ENCODE results near the gene NR5A2.

Gene NR5A2

GRCh38 chr1:200146100-200146499 is 118.6 kb downstream of the NR5A2 start:
- no peak for TF ChIP-seq CTCF (IDR thresholded peaks at IDR 0.05; ENCODE audit: control insufficient read depth, extremely low read depth, insufficient read depth)
- no peak for DNase-seq (ENCODE audit: low read depth)
- no peak overlapping the region for H3K4me3 ChIP-seq (ENCODE audit: low read depth, low read length)

- H3K4me3 ChIP-seq (ENCODE audit: low read depth, low read length): no peak overlapping the region
- TF ChIP-seq CTCF (IDR thresholded peaks at IDR 0.05; ENCODE audit: control insufficient read depth, extremely low read depth, insufficient read depth): no peak
- no peak for DNase-seq (ENCODE audit: low read depth)
Measured at GRCh38 chr1:200147094-200147493, 119.6 kb downstream of the NR5A2 start.

DNA sequence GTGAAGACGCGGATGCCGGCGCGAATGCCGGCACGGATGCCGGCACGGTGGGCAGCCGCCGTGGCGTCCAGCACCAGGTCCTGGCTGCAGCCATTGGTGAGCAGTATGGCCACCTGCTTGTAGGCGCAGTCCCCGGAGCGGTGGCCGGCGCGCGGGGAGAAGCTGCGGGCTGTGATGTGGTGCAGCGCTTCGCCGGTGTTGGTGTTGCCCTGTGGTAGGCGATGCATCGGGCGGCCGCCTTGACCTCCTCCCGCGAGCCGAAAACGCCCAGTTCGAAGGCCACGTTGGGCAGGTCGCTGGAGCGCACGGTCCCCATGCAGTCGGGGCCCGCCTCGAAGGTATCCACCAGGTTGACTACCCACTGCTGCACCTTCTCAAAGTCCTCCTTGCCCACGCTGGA is 120.2 kb downstream of the NR5A2 start:
- TF ChIP-seq CTCF (IDR thresholded peaks at IDR 0.05; ENCODE audit: control insufficient read depth, extremely low read depth, insufficient read depth): no peak
- H3K4me3 ChIP-seq (ENCODE audit: low read depth, low read length): no peak overlapping the region
- DNase-seq (ENCODE audit: low read depth): no peak

DNA sequence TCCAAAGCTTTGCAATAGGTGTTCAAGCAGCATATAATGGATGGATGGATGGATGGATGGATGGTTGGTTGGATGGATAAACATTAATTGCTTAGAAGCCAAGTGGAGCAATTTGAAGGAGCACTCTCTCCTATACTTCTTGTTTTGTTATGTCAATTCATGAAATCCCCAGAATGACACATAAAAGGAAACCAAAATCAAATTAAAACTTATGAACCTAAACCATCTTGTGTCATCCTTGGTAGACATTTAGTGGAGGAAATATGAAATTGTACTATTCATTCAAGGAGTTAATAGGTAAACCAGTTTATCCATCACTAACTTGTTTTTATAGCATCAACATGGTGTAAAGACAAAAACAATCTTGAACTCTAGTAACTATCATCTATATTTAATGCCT is 122.5 kb downstream of the NR5A2 start:
- TF ChIP-seq CTCF (IDR thresholded peaks at IDR 0.05; ENCODE audit: control insufficient read depth, extremely low read depth, insufficient read depth): no peak
- H3K4me3 ChIP-seq (ENCODE audit: low read depth, low read length): no peak overlapping the region
- no peak for DNase-seq (ENCODE audit: low read depth)

- no peak for TF ChIP-seq CTCF (IDR thresholded peaks at IDR 0.05; ENCODE audit: control insufficient read depth, extremely low read depth, insufficient read depth)
Measured at GRCh38 chr1:200150721-200151120, 123.2 kb downstream of the NR5A2 start.

GRCh38 chr1:200152336-200152735 is 124.8 kb downstream of the NR5A2 start:
- no peak for TF ChIP-seq CTCF (IDR thresholded peaks at IDR 0.05; ENCODE audit: control insufficient read depth, extremely low read depth, insufficient read depth)
- no peak for DNase-seq (ENCODE audit: low read depth)
- no peak overlapping the region for H3K4me3 ChIP-seq (ENCODE audit: low read depth, low read length)

More at GRCh38 chr1:200150721-200151120, 123.2 kb downstream of the NR5A2 start:
- H3K4me3 ChIP-seq (ENCODE audit: low read depth, low read length): no peak overlapping the region
- no peak for DNase-seq (ENCODE audit: low read depth)

GRCh38 chr1:200153277-200154055 is 126.0 kb downstream of the NR5A2 start:
- DNase-seq (ENCODE audit: low read depth): no peak
- no peak overlapping the region for H3K4me3 ChIP-seq (ENCODE audit: low read depth, low read length)
- no peak for TF ChIP-seq CTCF (IDR thresholded peaks at IDR 0.05; ENCODE audit: control insufficient read depth, extremely low read depth, insufficient read depth)
